HG03139 (cell line): Measurements from ENCODE around the gene CEP43.

Experiments used
- ATAC-seq: cut with Tn5 transposase; IDR thresholded peaks from one replicate; pipeline ENCODE4 v1.9.1; 2021; ENCODE audit not compliant: unreplicated experiment

The CEP43 gene, protein sequence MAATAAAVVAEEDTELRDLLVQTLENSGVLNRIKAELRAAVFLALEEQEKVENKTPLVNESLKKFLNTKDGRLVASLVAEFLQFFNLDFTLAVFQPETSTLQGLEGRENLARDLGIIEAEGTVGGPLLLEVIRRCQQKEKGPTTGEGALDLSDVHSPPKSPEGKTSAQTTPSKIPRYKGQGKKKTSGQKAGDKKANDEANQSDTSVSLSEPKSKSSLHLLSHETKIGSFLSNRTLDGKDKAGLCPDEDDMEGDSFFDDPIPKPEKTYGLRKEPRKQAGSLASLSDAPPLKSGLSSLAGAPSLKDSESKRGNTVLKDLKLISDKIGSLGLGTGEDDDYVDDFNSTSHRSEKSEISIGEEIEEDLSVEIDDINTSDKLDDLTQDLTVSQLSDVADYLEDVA

DNA sequence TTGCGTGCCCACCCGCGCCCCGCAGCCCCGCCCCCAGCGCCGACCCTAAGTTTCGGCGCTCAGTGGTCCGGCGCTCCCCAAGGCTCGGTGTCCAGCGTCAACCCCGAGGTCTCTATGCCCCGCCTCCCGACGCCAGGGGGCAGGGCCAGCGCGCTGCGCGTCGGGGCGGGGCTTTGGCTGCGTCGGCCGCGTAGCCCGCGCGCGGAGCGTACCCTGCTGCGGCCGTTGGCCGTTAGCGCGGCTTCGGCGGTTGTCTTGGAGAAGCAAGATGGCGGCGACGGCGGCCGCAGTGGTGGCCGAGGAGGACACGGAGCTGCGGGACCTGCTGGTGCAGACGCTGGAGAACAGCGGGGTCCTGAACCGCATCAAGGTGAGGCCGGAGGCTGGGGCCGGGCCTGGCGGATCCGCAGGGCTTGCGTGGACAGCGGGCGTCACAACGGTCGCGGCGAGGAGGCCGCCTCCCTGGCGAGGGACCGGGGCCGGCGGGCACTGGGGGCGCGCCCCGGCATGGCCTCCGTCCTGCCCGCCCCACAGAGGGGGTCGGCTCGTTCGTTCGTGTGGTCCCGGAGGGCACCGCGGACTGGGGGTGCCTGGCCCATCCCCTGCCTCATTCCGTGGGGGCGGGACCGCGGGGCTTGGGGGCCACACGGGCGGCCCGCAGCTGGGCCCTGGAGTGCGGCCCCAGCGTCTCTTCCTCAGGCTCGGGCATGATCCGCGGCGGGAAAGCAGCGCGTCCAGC is at the start of gene CEP43:
TSS of gene CEP43 (plus strand) at position 253 of the 739 bp plus-strand sequence. CDS start at position 269, 16 bp downstream.
- peak; percentile 87 for ATAC-seq

DNA sequence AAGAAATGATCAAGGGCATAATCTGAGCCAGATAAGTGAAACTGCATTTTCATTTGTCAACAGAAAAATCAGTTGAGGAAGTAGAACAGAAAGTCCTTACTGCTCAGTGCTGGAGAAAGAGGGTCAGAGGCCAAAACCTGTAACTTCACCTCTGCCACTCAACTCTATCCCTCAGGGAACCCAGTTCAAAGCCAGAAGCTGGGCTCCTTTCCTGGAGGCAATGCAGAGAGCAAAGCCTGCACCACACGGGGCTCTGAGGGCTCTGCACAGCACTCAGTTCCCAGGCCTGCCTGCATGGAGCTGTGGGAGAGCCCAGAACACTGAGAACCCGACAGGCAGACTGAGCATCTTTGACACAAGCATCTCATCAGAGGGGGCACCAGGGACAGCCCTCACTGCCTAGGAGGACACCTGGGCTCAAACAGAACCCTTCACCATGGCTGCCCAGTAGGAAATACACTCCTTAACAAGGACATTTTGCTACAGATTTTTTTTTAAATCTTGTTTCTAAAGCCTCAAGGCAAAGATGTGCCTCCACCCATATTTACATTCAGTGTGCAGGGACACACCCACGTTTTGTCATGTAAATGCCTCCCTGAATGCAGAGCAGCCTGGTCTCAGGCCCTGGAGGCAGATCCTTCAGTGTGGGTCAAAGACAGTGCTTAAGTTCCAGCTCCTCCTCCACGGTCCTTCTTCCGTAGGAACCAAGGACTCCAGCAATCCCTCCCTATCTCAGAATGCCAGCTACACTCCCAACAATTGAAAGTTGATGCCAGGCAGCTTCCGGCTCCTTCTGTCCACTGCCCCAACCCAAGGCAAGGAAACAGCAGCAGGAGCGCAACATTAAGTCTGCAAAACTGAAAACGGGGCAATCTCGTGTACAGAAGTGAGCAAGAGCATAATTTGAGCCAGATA is 49.4 kb upstream of the CEP43 start:
- no peak for ATAC-seq

- ATAC-seq: peak; percentile 27
Measured at GRCh38 chr6:166950443-166950821, 48.8 kb upstream of the CEP43 start.

- peak; percentile 92 for ATAC-seq
Measured at GRCh38 chr6:166950892-166951669, 48.1 kb upstream of the CEP43 start.

DNA sequence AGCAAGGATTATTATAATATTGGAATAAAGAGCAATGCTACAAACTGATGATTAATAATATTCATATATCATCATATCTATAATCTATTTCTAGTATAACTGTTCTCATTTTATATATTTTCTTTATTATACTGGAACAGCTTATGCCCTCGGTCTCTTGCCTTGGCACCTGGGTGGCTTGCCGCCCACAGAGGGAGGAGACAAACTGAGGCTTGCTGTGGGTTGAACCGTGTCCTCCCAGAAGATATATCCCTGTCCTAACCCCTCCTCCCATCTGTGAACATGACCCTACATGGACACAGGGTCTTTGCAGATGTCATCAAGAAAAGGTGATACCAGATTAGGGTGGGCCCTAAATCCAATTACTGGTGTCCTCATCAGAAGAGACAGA is 47.5 kb upstream of the CEP43 start:
- ATAC-seq: no peak

GRCh38 chr6:166952121-166952520 is 47.1 kb upstream of the CEP43 start:
- ATAC-seq: no peak

GRCh38 chr6:166952567-166953486 is 46.4 kb upstream of the CEP43 start:
- no peak for ATAC-seq

GRCh38 chr6:166954118-166954713 is 45.0 kb upstream of the CEP43 start:
- no peak for ATAC-seq

DNA sequence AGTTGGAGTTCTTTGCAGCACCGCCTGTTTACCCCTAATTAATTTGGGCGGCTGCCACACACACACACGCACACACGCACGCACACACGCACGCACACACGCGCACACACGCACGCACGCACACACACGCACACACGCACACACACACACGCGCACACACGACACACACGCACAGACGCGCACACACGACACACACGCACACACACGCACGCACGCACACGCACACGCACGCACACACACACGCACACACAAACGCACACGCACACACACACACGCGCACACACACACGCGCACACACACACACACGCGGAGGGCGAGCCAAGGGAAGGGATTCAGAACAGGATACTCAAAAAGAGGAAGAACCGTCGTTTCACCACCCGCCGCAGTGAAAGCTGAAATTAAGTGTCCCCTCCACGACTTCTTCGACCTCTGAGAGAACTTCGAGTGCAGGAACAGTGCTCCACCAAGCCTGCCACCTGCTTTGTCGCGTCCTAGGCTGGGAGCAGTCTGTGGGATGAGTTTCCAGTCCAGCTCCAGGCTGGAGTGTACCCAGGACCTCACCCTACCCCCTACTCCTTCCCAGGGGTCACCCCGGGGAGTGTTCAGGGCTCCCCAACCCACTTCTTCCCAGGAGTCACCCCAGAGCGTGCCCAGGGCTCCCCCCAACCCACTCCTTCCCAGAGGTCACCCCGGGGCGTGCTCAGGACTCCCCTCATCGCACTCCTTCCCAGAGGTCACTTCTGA is 43.9 kb upstream of the CEP43 start:
- no peak for ATAC-seq

DNA sequence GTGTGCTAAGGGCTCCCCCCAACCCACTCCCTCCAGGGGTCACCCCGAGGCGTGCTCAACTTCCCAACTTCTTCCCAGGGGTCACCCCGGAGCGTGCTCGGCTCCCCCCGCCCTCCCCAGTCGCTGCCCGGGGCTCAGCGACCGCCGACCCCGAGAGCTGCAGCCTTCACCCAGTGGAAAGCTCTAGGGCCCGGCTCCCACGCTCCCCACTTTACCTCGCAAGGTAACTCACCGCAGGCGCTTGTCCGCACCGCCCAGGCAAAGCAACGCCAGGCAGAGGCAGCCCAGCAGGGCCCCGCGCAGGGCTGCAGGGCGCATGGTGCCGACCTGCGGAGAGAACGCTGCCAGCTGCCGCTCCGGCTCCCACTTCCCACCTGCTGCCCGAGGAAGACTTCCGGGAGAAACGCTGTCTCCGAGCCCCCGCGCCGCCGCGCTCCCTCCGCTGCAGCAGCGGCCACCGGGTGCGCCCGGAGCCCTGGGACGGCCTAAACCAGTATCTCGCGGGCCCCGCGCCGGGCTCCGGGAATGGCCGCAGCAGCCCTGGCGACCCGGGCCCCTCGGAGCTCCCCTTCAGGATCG is 43.2 kb upstream of the CEP43 start:
- ATAC-seq: peak; percentile 1

- ATAC-seq: peak; percentile 48
Measured at GRCh38 chr6:166956444-166957086, 42.6 kb upstream of the CEP43 start, which contains the start of gene RNASET2. Gene RNASET2 (minus strand): TSS chr6:166956550. CDS start chr6:166956182, 368 bp downstream.

DNA sequence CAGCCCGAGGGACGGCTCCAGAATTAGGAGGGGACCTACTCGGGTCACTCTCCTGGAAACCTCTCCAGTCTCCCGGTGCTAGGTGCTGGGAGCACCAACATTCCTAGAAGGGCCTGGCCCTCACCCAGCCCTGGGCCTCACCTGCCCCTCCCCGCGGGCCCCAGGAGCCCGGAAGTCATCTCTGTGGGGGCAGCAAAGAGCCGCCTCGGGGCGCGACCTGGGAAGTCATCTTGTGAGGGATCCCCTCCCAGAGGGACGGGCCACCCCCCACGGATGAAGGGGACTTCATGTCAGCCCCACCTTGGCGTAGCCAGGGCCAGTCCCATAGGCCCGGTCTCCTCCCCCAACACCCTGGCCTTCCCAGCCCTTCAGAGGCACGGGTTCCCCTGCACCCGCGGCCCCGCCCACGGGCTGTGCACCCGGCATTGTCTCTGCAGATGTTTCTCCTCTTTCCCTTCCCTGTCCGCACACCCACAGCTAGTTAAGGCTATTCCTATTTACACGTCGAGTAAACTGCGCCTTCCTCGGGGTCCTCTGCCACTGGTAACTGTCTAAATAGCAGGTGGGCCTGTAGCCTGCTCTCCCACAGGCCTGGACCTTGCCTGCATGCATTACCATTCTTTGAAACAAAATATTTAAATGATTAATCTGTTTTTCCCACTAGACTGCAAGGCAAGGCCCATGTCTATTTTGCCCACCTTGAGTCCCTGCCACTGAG is 42.0 kb upstream of the CEP43 start:
- peak; percentile 37 for ATAC-seq

- no peak for ATAC-seq
Measured at GRCh38 chr6:166957805-166958076, 41.5 kb upstream of the CEP43 start.

DNA sequence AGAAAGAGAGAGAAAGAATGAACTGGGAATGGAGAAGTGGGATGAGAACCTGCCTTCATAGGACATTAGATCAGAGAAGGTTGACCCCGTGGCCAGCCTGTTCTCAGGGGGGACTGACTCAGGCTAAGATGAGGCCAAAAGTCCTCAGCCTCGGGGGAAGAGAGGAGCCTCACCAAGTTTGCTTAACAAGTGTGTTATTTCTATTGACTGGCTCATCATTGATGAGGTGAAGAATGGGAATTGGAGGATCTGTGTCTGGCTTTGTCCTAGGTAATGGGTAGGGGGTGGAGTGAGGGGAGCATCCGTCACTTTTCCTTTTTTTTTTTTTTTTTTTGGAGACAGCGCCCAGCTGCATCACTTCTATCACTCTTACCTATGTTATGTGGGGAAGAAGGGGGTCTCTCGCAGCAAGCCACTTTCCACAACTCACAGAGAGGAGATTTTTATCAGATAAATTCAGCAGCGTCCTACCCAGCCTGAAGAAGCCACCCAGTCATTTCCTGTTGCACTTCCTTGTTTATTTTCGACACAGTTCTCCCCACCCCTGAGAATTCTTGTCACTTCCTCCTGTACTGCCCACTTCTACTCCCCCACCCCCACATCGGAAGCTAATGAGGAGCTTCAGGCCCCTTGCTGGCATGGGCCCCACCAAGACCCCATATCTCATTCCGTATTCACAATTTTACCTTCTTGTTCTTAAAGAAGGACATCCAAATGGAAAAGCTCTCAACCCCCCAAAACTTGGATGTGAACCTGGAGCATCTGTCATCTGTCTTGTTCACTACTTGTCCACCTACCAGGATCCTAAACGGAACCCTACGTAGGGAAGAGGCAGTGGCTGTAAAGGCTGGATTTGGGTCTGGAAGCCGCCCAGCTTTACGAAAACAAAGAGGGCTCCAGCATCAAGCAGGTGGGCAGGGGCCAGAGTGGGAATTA is 40.0 kb upstream of the CEP43 start:
- ATAC-seq: no peak

- ATAC-seq: no peak
Measured at GRCh38 chr6:166959911-166960608, 39.1 kb upstream of the CEP43 start.
